ENCODE results near the gene FUBP3.

- TF ChIP-seq CTCF (conservative IDR thresholded peaks at IDR 0.05; ENCODE audit: low read depth in 2 of 2) (no peak), REST (IDR thresholded peaks at IDR 0.05; ENCODE audit: unreplicated experiment) (no peak)
Measured at GRCh38 chr9:130685104-130685503, 105.7 kb downstream of the FUBP3 start.
